Activated CD4-positive, alpha-beta T cell treated with anti-CD3 and anti-CD28 coated beads, Interleukin-2, amount 50 U/mL, for 1 hour (primary cell): Measurements from ENCODE around the gene DYSF.
"Not testable (repeated sequence)": the region's sequence is repeated elsewhere in the genome, so short reads cannot be mapped to it uniquely, and the experiment has no call there.

Experiments
- DNase-seq: peaks from one replicate; pipeline ENCODE4 v3.0.0-alpha.2; 2020

DYSF gene

DNA sequence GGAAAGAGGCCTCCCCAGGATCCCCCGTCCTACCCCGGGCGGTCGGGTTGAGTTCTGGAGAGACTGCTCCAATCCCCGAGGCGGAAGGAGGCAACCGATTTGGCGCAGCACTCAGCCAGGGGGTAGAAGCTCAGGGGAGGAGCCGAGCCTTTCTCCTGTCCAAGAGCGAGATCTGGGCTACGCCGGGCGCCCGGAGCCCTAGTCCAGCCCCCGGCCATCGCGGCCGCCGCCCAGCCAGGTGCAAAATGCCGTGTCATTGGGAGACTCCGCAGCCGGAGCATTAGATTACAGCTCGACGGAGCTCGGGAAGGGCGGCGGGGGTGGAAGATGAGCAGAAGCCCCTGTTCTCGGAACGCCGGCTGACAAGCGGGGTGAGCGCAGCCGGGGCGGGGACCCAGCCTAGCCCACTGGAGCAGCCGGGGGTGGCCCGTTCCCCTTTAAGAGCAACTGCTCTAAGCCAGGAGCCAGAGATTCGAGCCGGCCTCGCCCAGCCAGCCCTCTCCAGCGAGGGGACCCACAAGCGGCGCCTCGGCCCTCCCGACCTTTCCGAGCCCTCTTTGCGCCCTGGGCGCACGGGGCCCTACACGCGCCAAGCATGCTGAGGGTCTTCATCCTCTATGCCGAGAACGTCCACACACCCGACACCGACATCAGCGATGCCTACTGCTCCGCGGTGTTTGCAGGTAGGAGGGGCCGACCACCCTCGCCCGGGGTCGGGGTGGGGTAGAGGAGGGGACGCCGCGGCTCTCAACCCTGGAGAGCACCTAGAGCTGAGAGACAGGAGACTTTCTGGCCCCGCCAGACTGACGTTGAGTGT, at the start of gene DYSF:
Gene DYSF, plus strand, starts transcription at position 158 of the 817 bp plus-strand sequence.
- no peak for DNase-seq

DNA sequence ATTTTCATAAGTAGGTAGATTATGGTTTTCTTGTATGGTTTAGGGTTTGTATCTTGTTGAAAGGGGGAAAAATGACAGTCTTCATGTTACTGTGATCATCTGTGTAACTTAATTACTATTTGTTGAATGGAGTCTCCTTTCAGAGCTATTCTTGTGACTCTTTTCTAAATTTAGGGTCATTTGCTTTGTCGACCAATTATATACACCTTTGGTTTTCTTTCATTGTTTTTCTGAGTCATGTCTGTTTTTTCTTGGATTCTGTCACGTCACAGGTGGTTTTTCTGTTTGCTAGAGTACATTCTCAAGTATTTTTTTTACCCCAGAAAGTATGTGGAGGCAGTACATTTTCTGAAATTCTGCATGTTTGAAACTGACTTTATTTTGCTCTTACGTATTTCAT, 43.8 kb upstream of the DYSF start:
- no peak for DNase-seq

DNA sequence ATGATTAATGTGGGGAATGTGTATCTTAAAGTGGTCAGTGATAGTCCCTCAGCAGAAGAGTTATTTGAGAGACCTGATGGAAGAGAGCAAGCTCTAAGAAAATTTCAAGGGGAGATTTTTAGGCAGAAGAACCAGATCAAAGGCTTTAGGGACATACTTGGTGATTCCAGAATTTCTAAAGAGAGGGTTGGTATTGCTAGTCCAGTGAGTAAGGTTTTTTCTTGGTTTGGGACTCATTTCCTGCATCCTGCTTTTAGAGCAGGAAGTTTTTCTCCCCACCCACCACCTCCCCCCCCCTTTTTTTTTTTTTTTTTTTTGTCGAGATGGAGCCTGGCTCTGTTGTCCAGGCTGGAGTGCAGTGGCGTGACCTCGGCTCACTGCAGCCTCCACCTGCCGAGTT, 42.7 kb upstream of the DYSF start:
- no peak for DNase-seq

DNA sequence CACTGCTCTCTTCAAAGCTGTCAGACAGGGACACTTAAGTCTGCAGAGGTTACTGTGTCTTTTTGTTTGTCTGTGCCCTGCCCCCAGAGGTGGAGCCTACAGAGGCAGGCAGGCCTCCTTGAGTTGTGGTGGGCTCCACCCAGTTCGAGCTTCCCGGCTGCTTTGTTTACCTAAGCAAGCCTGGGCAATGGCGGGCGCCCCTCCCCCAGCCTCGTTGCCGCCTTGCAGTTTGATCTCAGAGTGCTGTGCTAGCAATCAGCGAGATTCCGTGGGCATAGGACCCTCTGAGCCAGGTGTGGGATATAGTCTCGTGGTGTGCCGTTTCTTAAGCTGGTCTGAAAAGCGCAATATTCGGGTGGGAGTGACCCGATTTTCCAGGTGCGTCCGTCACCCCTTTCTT, 36.5 kb upstream of the DYSF start:
- peak; percentile 13 for DNase-seq

DNA sequence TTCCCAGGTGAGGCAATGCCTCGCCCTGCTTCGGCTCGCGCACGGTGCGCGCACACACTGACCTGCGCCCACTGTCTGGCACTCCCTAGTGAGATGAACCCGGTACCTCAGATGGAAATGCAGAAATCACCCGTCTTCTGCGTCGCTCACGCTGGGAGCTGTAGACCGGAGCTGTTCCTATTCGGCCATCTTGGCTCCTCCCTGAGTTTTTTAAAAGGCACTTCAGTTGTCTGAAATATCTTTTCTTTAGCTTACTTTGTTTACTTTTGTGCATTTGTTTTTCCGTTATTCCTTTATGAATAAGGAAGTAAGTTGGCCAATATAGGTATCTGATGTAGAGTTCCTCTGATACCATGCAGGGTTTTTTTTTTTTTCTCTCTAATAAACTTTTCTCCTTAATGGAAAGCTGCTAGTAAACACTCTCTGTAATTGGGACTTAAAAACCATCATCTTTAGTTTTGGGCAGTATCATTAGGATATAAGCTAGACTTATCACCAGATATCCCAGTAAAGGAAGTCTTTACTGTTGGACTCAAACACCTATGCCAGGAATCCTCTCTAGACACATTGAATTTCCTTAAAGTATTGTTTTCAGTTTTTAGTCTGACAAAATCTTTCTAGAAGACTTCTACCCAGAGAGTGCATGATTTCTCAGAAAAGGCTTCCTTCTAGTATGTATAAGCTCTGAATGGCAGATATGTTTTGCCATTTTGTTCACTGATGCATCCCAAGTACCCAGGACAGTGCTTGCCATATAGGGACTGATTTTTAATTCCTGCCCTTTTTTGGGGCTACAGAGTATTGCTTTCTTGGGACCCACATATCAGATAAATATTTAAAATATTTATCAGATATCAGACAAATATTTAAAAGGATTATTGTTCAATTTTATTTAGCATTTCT, 35.8 kb upstream of the DYSF start:
- DNase-seq = no peak

DNA sequence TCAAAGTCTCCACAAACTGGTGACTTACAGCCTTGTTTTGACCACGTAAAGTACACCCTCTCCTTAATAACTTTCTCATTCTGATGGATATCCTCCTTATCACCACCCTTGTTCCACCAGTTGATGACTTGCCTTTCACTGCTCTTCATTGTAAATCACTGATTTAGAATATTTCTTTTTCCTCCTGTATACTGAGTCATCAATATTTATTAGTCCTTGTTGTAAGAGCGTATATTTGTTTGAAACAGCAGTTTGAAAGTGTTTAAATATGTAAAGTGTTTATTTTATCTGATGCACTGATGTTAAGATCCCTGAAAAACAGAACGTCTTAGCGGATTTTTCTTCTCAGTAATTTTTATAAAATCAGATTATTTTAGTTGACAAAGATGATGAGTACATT, 34.2 kb upstream of the DYSF start:
- DNase-seq = no peak

DNA sequence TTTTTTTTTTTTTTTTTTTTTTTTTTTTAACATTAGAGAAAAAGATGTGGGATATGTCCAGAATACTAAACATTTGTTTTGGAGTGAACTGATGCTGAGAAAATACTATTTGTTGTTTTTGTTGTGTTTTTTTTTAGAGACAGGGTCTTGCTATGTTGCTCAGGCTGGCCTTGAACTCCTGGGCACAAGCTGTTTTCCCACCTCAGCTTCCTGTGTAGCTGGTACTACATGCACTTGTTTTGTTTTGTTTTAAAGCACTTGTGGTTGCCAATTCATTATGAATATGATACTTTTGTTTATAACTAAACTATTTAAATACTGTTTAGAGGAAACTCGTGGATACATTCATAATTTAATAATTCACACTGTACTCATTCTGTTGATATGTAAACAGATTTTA, 33.4 kb upstream of the DYSF start:
- no peak for DNase-seq

DNA sequence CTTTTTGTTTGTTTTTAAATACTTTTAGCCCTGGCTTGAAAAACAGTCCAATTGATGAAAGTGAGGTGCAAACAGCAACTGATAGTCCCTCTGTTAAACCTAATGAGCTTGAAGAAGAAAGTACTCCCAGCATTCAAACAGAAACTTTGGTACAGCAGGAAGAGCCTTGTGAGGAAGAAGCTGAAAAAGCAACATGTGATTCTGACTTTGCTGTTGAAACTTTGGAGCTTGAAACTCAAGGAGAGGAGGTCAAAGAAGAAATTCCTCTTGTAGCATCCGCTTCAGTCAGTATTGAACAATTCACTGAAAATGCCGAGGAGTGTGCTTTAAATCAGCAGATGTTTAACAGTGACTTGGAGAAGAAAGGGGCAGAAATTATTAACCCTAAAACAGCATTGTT, 30.6 kb upstream of the DYSF start:
- no peak for DNase-seq

DNA sequence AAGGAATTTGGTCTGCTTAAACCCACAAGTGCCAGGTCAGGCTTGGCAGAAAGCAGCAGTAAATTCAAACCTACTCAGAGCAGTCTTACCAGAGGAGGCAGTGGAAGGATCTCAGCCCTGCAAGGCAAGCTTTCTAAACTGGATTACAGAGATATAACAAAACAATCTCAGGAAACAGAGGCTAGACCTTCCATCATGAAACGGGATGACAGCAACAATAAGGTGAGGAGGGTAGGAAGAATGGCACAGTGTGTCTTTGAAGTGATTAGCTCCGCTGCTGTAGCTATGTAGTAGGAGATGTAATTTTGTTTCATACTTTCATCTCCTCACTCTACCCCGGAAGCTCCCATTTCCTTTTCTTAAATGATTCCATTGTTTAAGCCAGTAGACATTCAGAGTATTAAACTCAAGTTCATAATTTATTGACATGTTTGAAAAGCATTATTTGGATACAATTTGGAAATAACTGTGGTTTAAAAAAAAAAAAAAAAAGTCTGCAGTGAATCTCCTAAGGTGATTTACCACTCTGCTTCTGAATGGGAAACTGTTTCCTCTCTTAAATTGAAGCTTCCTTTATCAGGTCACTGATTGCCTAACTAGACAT, 29.4 kb upstream of the DYSF start:
- DNase-seq = no peak

DNA sequence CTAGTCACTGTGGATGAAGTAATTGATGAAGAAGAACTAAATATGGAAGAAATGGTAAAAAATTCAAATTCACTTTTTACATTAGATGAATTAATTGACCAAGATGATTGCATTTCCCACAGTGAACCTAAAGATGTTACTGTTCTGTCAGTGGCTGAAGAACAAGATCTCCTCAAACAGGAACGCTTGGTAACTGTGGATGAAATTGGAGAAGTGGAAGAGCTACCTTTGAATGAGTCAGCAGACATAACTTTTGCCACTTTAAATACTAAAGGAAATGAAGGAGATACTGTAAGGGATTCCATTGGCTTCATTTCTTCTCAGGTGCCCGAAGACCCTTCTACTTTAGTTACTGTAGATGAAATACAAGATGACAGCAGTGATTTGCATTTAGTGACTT, 26.6 kb upstream of the DYSF start:
- DNase-seq = no peak

DNA sequence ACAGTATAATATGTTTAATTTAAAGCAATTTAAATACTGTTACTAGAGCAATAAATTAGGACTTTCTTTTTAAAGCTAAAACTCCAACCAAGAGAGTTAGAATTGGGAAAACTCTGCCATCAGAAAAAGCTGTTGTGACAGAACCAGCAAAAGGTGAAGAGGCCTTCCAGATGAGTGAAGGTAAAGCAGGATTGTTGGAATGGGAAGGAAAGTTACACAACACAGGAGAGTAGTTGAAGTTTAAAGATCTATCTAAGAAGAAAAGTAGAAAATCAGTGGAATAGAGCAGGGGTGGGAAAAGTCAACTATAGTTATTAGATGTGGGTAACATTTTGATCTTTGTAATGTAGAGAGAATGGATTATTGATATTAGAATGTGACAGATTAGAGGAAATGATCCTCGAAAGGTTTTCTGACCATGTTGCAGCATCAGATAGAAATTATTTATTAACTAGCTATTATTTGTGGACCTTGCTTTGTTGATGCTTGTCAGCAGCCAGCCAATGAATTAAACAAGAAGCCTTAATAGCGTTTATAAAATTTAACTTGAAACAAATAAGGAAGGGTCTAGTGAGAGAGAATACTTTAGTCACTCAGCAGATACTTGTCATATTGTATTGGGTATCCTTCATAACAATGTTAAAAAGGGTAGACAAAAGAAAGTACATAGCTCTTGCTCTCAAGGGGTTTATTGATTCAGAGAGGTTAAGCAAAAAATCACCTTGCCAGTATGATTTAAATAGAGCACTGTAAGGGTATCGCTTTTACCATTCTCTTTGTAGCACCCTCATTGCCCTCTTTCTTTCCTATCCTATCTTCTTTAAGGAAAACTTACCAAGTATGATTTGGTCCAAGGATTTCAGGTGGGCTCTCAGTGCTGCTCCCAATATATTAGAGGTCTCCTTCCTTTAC, 24.6 kb upstream of the DYSF start:
- DNase-seq = no peak

DNA sequence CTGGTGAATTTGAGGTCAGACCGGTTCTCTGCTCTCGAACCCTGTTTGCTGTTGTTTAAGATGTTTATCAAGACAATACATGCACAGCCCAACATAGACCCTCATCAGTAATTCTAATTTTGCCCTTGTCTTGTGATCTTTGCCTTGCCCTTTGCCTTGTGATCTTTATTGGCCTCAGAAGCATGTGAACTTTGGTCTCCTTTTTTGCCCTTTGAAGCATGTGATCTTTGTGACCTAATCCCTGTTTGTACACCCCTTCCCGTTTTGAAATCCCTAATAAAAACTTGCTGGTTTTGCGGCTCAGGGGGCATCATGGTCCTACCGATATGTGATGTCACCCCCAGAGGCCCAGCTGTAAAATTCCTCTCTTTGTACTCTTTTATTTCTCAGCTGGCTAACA, 8.2 kb upstream of the DYSF start:
- DNase-seq = not testable (repeated sequence)

DNA sequence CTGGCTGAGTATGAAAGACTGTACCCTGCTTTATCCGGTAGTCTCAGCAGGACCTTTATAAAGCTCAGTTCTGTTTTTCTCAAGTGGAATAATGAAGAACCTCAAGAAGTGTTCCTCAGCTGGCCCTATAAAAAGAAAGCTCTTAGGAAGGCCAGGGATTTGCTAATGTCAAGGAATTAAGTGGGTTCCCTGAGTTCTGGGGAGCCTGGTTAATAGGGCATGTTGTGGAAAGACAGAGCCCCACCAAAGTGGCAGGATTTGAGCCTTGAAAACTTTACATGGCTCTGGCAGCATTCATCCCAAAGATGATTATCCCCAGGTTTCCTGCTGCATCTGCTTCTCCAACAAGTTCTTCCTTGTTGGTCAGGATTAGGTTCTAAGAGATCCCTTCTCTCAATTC, 6.9 kb upstream of the DYSF start:
- no peak for DNase-seq

DNA sequence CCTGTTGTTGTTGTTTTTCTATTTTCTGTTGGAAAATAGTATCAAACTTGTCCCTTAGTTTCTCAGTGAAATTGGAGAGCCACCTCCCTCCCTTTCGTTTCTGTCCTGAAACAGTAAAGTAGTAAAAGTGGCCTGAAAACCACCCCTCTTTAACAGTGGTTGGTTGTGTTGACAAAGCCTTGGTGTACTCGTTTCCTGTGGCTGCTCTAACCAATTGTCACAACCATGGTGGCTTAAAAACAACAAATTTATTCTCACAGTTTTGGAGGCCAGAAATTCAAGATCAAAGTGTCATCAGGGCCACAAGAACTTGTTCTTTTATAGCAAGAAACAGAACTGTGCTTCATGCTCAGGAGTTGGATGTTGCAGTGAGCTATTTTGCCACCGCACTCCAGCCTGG, 4.0 kb upstream of the DYSF start:
- DNase-seq = no peak

DNA sequence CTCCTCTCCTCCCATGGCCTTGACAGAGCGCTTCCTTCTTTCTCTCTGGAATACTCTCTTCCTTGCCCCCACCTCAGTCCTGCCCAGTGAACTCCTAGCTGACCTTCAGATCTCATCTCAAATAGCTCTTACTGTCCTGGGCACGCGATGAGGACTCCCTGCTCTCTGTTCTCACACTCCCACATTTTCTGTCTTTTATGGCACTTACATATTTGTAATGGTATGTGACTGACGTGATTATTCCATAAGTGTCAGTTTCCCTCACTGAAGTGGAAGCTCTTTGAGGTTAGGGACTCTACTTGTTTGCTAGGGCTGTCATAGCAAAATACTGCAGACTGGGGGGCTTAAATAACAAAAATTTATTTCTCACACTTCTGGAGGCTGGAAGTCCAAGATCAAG, 1.7 kb upstream of the DYSF start:
- no peak for DNase-seq

DNA sequence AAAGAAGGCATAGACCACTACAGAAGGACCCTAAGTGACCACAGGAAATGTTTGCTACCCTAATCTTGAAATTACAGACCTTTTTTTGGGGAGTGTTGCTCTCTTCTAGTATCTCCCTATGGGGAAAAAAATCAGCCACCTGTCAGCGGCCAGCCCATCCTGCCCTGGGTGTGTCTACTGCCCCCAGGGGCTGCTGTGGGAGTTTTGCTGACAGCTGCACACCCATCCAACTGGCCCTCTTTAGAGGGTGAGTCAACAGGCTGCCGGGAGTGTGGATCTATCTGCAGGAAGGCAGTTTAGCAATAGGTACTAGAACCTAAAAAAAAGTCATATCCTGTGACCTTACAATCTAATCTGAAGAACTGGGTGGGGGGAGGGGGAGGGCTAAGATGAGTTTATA, 796 bp upstream of the DYSF start:
- DNase-seq = no peak

DNA sequence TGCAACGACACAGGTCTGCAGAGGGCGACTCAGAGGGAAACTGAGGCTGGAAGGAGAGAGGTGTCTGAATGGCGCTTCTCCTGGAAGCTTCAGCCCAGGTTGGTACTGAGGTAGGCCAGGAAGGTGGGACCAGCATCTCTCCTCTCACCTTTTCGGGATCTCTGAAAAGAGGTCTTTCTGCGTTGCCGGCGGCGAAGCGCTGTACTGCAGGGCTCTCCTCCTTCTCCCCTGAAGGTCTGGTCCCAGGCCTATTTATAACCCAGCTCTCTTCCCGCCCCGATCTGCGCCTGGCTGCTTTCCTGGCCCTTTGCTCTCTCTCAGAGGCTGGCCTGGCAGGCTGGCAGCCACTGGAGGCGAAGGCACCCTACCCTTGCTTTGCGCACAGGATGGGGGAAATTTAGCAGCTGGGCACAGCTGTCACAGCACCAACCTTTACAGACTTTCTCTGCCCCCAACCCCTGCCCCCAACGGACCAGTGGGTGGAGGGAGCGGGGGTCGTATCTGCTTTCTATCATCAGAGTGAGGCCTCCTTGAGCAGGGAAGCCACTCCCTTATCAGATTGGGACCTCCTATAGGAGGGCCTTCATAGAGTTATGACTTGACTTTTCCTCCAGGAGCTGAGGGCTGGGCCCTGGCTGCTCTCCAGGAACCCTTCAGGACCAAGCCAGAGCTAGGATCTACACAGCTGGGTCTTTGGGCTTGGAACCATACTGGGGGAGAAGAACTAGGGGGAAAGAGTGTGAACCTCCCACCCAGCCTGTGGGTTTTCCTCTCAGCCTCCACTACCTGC, 1.1 kb downstream of the DYSF start:
- no peak for DNase-seq

DNA sequence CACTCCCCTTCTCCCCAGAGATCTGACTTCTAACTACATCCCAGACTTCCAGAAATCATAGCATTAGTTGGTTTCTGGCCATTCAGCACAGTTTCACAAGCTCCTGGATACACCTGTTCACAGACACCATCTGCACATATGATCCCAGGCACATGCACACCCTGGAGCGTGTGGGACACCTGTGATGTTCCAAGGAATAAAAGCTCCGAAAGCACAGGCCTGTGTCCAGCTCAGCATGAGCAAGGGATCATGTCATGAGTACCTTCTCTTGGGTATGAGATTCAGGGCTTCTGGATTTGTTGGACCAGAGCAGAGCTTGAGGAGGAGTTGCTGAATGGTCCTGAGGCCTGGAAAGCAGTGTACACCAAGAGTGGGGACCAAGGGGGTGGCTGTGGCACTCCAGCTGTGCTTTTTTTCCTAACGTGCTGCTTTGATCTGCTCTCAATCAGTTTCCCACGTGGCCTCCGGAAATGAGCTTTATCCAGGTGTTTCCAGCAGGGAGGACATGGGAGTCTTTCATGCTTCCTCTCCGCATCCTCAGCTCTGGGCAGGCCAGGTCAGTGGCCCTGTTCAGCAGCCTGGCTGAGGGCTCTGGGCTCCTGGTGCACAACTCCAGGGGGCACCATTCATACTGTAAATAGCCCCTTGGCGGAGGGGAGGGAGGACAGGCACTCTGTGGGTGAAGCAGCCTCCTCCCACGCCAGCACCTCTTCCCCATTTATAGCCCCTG, 1.8 kb downstream of the DYSF start:
- no peak for DNase-seq

DNA sequence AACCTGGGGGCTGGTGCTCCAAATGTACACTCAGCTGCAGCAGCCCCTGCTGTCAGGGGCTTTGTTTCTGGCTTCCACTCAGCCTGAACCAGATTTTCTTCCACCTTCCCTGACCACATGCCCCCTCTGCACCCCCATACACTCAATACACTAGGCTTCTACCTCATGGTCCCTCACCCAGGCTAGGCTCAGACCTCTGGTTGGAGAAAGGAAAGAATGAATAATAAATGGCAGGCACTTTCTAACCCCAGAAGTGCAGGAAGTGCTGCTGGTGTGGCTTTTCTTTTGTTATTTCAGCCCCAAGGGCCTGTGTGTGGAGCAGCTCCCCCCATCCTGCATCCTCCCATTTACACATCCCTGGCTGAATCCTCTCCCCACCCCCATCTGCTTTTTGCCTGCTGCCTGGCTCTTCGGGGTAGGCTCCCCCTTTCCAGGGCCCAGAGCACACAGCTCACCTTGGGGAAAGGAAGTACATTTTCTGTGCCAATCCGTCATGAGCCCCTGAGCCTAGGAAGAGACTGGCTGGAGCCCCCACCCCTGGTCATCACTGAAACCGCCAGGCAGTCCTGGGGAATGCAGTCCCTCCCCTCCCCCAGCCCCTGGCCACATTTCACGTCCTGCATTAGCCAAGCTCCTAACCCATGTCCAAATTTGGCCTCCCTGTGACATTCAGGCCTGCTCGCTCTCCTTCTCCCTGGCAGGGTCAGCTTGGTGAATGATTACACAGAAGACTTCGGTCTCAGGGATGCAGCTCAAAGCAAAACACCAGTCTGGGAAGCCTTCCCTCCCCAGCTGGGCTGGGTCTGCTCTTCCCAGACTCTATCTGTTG, 2.6 kb downstream of the DYSF start:
- no peak for DNase-seq

DNA sequence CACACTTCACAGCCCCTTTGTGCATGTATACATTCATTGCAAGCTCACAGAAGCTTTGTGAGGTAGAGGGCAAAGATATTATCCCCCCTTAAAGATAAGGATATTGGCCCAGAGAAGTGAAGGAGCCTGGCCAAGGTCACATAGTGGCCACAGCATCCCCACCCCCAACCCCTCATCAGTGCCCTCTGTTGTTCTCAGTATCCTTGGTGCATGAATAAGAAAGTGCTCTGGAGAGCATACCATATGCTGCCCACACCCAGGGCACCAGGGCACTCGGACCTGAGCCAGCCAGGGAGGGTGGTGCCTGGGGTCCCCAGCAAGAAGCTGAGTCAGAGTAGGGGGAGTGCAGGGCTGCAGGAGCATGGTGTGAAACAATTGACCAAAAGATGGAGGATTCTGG, 3.3 kb downstream of the DYSF start:
- no peak for DNase-seq
